Vagina (tissue), 2 donors: Measurements from ENCODE around the gene ARHGEF40.

Experiments used
- CTCF ChIP-seq, 3 experiments: fragments of 450-650 bp in 2 of 3; fragments of 200-600 bp in 1 of 3; sonication (generic) in 1 of 3; IDR thresholded peaks; one replicate each; pipeline ENCODE4 v1.5.1; 2017 to 2019; ENCODE audit warnings: antibody characterized with exemption in 3 of 3, mild to moderate bottlenecking in 2 of 3, moderate library complexity in 2 of 3
- POLR2A ChIP-seq, 2 donors: fragments of 450-650 bp; IDR thresholded peaks; one replicate each; pipeline ENCODE4 v1.6.1; 2017; ENCODE audit warnings: antibody characterized with exemption in 2 of 2, mild to moderate bottlenecking in 2 of 2, moderate library complexity in 2 of 2

GRCh38 chr14:21036751-21037150 lies 33.4 kb upstream of the ARHGEF40 start:
- TF ChIP-seq CTCF (IDR thresholded peaks at IDR 0.05) = no peak
- no peak for TF ChIP-seq POLR2A (IDR thresholded peaks at IDR 0.05)
